GM21515 (cell line): ENCODE results near the gene ARHGAP19.

Experiments
- ATAC-seq: cut with Tn5 transposase; IDR thresholded peaks from one replicate; pipeline ENCODE4 v1.9.1; 2021; ENCODE audit not compliant: unreplicated experiment

ARHGAP19 gene

DNA sequence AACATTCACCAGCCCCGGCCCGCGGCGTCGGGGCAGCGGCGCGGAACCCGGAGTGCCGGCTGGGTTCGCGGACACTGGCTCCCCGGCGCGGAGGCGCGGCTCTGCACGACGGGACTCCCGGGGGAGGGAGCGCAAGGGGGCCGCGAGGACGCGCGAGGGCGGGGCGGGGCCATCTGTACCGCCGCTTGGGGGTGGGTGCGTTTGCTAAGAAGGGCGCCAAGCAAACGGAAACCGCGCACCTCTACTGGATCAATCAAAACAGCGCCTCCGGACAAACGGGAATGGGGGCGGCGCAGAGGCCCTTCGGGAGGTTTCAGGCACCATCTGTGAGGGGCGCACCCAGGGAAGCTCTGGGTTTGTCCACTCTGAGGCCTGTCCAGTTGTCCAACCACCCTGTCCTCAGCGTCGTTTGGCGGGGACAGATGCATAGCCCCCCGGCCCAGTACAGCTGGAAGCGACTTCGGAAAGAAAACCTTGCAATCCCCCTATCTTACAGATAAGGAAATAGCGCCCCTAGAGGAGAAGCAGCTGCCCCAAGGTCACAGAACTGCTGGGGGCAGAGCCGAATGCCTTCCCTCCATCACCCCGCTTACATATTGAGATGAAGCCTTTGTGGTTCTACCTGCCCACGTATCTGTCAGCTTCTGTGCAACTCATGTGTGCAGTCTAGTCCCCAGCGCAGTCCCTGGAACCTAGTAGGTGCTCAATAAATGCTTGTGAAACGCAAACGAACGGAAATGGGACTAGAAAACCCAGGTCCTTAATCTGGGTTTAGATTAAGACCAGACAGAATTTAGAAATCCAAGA, 96.0 kb downstream of the ARHGAP19 start:
- ATAC-seq: no peak

DNA sequence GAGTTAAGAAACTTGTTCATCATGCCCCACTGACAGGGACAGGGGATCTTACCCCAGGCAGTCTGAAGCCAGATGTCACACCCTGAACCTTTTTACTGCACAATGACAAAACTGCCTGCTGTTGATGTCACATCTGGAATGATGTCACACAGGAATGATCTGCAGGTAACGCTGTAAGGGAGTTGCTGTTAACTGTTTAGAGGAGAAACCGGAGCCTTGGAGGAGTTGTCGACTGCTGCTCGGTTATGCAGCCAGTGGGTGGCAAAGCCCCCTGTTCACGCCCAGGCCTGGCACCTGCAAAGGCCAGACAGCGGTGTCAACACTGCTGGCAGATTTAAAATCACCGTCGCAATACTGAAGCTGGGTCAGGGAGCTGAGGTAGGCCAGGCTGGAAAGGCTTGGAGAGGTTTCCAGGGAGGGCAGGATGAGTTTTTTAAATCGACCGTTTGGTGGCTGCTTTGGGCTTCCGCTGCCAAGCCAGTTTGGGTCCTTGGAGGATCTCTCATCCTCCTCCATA, 96.7 kb downstream of the ARHGAP19 start:
- no peak for ATAC-seq

DNA sequence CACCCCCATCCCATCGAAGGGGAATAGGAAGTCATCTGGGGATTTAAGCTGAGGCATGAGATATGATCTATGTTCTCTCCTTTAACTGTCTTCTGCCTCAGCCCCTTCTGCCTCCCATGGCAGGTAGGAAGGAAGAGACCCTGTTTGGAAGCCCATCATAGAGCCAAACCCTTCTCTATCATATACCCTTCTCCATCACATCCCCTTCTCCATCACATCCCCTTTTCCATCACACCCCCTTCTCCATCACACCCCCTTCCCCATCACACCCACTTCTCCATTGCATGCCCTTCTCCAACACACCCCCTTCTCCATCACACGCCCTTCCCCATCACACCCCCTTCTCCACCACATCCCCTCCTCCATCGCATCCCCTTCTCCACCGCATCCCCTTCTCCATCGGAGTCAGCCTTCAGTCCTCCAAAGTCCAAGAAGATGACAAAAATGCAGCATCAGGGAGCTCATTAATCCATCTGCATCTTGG, 99.4 kb downstream of the ARHGAP19 start:
- ATAC-seq: no peak

DNA sequence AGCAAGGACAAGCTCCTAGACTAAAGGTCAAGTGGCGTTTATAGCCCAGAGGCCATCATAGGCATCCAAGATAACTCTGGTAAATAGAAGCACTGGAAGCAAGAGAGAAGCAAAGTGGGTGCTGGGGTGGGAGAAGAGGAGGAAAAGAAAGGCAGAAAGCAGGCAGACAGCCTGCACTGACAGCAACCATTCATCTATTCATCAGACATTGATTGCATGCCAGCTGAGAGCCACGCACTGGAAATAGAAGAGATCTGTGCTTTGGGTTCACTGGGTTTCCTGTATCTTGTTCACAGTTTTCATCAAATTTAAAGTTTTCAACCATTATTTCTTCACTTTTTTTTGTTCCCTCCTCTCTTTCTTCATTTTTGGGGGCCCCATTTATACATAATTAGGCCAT, 102.0 kb downstream of the ARHGAP19 start:
- ATAC-seq: no peak

DNA sequence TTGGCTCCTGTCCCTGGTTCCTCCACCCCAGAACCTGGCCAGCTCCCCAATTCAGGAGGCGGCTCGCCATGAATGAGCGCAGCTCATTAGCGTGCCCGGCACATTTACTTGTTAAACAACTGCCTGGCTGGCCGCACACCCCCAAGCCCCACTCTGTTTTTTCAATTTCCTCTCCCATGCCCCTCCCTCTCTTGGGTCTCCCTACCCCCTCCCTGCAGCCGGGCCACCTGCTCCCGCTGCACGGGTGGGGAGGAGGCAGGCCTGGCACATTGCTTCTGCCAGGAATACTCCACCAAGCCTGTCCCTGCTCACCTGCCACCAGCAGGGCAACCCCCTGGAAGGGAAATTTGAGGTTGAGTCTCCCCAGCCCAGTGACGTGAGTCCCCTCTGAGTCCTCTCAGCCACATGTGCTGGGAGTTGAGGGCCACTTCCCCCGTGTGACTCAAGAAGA, 104.2 kb downstream of the ARHGAP19 start:
- ATAC-seq: no peak

DNA sequence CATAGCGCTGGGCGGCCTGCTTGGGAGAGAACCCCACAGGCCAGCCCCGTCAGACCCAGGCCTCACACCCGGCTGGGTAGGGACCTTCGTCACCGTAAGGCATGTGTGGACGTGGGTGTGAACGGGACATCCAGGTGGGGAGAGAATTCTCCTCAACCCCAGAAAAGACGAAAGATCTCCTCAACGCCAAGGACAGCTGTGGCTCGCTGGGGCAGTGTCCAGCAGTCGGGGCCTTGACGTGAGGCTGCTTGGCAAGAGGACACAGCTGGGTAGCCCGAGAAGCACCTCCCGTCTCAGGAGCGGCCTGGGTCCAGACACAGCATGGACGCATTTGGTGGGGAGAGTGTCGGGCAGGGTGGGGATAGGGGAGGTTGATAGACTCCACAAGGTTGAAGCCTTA, 105.5 kb downstream of the ARHGAP19 start:
- ATAC-seq: no peak

DNA sequence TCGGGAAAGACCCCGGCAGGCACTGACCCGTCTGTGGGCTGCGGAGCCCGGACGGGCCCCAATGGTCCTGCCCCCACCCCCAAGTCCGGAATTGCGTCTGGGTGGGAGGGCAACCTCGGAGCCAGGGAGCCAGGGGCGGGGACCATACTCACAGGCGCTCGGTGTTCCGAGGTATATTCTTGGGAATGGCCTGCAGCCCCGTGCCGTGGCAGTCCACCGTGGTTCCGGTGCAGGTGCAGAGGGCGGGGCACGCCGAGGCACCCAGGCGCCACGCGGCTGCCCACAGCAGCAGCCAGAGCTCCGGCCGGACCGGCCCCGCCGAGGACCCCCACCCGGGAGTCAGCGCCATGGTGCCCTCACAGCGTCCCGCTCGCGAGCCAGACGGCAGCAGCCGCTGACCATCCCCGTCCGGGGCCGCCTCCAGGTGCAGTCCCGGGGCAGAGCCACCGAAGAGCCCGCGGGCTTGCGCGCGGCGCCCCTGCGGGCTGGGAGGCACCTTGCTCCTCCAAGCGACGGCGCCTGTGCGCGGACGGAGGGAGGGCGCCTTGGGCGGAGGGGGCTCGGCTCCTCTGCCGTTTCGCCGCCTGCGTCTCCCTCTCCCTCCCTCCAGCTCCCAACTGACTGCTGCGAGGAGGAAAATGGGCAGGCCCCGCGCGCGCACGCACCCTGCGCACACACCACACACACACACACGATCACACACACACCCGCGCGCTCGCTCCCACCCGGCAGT, 106.9 kb downstream of the ARHGAP19 start, which contains the start of gene SLIT1:
TSS of gene SLIT1 (minus strand) at position 634 of the 733 bp plus-strand sequence. CDS start at position 349, 285 bp downstream.
- no peak for ATAC-seq

DNA sequence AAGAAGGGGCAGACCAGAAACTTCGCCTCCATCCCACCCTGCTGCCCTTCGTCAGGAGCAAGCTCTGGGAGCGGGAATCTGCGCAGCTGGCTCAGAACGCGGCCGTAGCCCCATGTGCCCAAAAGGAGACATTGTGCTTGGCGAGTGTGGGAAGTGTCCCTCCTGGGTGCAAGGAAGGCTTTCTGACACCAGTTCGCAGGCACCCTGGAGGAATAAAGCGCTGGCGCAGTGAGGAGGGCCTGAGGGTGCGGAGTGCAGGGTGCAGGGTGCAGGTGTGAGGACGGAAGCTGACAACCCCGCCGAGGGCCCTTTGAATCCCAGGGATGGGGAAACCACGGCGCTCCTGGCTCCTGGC, 107.5 kb downstream of the ARHGAP19 start:
- no peak for ATAC-seq

DNA sequence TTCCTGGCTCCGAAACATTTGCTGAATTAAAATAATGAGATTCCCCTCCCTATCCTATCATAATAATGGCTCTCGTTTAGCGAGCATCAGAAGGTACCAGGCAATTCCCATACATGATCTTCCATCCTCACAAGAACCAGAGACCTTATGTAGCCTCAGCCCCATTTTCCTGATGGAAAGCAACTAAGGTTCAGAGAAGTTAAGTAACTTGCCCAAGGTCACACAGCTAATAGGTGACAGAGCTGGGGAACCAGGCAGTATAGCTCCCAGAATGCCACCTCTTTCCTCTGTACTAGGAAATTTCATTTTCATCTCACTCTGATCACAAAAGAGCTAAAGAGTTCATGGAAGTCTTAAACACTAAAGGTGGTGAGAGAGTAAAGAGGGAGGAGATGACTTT, 109.1 kb downstream of the ARHGAP19 start:
- no peak for ATAC-seq

DNA sequence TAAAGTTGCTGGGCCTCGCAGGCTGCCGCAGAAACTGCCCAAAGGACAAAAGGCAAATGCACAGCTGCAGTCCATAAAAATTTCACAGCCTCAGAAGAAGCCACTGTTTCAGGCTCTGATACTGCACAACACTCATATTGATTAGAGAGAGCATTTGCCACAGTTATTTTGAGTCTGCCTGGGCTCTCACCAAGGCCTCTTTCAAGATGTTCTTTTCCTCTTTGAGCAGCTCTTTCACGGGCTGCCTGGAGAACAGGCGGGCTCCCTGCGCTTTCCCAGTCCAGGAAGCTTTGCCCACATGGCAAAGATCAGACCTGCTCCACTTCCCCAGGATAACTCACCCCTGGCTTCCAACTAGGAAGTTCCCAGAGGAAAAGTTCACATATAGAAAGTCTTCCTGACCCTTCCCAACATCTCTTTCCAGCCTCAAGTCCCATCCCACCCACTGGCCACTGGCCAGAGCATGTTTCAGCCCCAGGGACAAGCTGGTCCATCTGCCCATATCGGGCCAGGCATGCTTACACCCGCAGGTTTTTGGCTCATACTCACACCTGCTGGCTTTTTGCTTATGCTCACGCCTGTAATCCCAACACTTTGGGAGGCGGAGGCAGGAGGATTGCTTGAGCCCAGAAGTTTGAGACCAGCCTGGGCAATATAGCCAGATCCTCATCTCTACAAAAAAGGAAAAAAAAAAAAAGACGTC, 110.0 kb downstream of the ARHGAP19 start:
- no peak for ATAC-seq

DNA sequence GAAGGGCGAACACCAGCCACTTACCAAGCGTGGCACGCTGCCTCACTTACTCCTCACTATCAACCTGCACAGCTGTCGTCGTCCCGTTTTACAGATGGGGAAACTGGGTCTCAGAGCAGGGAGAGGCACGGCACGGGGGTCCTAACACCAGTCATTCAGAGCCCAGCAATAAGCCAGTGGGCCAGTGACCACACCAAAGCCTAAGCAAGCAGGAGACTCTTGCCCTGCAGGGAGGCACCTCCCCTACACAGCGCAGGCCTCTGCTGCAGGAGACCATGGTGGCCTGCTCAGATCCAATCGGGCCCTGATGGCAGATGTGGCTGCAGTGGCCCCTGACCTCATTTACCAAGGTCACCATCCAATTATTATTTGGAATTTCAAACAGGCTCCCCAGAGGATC, 111.5 kb downstream of the ARHGAP19 start:
- ATAC-seq: no peak

DNA sequence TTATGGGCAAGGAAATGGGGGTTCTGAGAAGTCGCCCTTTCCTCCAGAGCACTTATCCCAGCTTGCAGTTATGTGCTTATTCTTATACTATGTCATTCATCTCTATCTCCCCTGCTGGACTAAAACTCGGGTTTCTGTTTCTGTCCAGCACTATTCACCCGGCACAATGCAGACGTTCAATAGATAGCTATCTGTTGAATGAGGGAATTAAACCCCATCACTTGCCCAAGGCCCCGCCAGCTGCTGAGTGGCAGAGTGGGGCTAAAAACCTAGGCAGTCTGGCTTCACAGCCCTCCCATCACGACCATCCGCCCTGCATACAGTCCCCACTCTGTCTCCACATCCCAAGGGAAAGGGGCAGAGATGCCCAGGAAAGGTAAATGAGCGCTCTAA, 112.1 kb downstream of the ARHGAP19 start:
- ATAC-seq: no peak

DNA sequence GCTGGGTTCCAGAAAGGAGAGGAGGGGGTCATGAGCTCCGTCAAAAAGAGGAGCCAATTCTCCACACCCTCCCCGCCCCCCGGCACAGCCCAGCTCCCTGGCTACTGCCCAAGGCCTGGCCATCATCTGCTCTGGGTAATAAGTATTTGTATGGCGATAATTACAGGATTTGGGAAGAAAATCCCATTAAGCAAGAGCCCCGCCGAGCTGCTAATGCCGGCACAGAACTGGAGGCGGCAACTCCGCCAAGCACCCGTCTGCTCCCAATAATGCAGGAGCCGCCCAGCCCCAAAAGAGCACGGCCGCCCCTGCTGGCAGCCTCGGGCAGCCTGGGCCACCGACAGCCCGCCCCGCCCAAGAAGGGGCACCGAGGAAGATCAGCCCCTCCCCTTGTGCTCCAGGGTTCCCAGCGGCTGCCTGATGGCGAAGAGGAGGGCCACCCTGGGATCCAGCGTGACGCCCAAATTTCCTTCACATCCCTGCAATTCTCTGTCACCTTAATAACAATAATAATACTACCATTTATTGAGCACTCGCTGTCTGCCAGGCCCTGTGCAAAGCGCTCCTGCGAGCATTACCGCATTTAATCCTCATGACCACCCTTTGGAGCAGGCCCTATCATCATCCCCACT, 112.6 kb downstream of the ARHGAP19 start:
- ATAC-seq: no peak

DNA sequence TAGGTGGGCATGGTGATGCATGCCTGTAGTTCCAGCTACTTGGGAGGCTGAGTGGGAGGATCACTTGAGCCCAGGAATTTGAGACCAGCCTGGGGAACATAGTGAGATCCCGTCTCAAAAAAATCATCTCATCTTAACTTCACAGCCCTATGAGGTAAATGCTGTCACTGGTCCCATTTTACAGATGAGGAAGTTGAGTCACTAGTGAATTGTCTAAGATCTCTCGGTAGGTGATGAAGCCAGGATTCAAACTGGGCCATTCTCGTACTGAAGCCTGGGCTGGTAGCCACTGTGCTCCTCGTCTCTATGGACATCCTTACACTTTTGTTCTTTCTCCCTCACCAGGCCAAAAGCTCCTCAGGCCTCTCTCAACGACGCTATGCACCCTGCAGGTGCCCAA, 113.1 kb downstream of the ARHGAP19 start:
- no peak for ATAC-seq

DNA sequence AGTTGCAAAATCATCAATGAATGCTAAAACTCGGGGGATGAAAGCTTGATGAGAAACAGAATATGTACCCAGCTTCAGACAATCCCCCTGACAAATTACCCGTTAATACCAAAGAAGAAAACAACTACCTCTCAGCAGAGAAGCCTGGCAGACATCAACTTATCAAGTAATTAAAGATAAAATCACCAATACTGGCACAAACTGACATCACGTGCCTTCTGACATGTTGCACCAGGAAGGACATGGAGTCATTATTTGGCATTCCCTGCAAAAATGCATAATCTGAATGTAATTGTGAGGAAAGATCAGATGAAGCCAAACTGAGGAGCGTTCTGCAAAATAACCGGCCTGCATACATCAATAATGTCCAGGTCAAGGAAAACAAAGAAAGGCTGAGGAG, 114.4 kb downstream of the ARHGAP19 start:
- ATAC-seq: no peak

DNA sequence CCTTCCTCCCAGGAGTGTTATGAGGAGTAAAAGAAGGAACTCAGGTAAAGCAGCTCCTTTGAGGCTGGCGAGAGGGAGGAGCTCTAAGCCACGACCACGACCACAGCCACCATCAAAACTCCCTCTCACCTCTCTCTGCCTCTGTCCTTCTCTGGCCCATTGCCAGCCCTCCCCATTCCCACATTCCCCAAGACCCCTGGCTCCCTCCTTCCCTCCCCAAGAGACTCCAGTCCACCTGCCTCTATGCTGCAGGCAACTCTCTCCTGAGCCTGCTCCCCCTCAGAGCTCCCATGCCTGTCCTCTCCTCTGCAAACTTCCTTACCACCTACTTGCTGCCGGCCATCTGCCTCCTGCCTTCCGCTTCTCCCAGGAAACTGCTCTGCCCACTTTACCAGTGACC, 116.2 kb downstream of the ARHGAP19 start:
- no peak for ATAC-seq

DNA sequence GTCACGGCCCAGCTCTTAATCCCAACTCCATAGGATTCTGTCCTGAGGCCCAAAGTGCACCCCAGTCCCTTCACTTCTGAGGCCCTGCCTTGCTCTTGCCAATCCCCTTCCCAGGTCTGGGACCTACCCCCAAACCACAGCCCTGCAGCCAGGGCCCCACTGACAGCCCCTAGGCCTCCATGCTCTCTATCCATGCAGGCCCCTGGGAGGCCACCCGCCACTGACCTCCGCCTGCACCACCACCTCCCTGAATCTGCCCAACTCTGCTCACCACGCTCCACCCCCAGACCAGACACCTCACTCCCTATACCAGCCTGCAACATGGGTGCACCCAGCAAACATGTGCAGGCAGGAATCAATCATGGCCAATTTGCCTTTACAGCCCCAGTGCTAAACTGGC, 116.9 kb downstream of the ARHGAP19 start:
- ATAC-seq: no peak

DNA sequence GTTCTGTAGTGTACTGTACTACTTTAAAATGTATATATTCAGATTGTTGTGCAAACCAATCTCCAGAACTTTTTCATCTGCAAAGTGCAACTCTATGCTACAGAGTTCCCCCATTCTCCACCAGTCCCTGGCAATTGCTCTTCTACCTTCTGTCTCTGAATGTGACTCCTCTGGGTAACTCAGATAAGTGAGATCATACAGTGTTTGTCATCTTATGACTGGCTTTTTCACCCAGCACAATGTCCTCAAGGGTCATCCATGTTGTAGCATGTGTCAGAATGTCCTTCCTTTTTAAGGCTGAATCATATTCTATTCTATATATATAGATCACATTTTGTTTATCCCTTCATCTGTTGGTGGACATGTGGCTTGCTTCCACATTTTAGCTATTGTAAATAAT, 117.5 kb downstream of the ARHGAP19 start:
- no peak for ATAC-seq

DNA sequence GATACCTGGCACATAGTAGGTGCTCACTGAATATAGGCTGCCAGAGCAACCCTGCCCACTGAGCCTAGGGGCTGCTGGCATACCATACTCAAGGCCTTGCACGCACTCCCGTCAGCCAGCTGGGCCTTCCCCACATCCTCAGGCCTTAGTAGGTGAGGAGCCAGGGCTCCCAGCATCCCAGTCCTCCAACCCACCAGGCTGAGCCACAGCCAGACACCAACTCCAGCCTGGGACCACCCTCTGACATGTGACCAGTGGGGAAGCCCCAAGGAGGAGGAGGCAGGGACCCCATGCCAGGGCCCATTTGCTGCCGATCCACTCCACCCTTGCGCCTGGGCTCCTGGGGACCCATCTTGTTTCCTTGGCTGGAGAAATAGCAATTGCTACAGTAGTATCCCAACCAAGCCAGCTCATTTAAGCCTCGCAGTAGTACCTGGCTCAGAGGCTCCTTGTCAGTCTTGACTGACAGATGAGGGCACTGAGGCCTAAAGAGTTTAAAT, 118.1 kb downstream of the ARHGAP19 start:
- no peak for ATAC-seq

DNA sequence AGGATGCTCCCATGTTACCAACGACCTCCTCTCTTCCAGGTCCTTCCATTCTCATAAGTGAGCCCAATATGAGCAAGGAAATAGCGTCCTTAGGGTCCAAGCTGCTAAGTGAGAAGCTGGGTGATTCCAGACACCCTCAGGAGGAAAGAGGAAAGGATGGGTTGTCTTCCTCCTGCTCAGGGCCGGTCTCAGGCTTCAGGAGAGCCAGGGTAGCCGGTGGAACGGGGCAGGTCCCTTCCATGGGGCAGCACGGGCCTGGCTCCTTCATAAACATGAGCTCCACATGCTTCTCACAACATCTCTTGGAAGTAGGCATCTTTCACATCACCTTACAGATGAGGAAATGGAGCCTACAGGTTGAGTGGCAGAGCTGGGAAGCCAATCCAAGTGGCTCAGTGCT, 119.4 kb downstream of the ARHGAP19 start:
- no peak for ATAC-seq
